LNCaP clone FGC (cell line): Measurements from ENCODE around the gene UNC13D.
"Not testable (repeated sequence)": the region's sequence is repeated elsewhere in the genome, so short reads cannot be mapped to it uniquely, and the experiment has no call there.

Experiments
- DNase-seq: peaks from one replicate; pipeline ENCODE4 v3.0.0-alpha.2; 2011; ENCODE audit warnings: low read depth
- H3K4me3 ChIP-seq: 2 replicates; pipeline ENCODE4 v1.5.1; 2011; ENCODE audit warnings: mild to moderate bottlenecking, low read depth, low read length, control low read depth
- TF ChIP-seq, protein P1 (sequence below): IDR thresholded peaks from 2 replicates; pipeline ENCODE4 v1.5.1; 2012; ENCODE audit warnings: mild to moderate bottlenecking; ENCODE audit not compliant: control insufficient read depth, insufficient read depth; ENCODE audit errors: extremely low read depth

Gene UNC13D

DNA sequence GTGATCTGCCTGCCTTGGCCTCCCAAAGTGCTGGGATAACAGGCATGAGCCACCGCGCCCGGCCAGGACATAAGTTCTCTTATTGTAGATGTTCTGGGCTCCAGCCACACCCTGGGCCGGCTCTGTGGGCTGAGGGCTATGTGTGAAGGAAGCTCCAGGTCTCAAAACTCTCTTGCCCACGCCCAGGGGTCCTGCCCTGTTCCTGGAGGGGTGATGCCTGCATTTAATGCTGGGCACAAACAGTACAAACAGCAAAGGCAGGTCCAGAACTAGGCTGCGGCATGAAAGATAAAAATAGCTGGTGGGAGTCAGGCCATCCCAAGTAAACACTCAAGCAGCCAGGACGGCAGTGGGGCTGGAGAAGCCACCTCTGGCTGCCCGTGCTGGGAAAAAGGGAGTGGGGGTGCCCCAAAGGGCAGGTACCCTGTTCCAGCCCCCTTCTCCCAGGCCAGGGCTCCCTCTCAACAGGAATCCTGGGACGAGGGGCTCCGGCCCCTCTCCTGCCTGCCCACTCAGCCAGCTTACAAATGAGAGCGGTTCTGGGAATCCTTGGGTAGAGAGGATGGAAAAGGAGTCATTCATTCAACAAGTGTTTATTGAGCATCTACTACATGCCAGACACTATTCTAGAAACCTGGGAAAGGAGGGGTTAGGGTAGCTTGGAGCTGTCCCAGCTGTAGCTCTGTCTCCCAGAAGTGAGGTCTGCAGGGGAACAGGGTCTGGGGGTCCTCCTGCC lies 29.6 kb upstream of the UNC13D start:
- DNase-seq: no peak
- TF ChIP-seq, protein P1, sequence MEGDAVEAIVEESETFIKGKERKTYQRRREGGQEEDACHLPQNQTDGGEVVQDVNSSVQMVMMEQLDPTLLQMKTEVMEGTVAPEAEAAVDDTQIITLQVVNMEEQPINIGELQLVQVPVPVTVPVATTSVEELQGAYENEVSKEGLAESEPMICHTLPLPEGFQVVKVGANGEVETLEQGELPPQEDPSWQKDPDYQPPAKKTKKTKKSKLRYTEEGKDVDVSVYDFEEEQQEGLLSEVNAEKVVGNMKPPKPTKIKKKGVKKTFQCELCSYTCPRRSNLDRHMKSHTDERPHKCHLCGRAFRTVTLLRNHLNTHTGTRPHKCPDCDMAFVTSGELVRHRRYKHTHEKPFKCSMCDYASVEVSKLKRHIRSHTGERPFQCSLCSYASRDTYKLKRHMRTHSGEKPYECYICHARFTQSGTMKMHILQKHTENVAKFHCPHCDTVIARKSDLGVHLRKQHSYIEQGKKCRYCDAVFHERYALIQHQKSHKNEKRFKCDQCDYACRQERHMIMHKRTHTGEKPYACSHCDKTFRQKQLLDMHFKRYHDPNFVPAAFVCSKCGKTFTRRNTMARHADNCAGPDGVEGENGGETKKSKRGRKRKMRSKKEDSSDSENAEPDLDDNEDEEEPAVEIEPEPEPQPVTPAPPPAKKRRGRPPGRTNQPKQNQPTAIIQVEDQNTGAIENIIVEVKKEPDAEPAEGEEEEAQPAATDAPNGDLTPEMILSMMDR: no peak
- H3K4me3 ChIP-seq: no peak overlapping the region

DNA sequence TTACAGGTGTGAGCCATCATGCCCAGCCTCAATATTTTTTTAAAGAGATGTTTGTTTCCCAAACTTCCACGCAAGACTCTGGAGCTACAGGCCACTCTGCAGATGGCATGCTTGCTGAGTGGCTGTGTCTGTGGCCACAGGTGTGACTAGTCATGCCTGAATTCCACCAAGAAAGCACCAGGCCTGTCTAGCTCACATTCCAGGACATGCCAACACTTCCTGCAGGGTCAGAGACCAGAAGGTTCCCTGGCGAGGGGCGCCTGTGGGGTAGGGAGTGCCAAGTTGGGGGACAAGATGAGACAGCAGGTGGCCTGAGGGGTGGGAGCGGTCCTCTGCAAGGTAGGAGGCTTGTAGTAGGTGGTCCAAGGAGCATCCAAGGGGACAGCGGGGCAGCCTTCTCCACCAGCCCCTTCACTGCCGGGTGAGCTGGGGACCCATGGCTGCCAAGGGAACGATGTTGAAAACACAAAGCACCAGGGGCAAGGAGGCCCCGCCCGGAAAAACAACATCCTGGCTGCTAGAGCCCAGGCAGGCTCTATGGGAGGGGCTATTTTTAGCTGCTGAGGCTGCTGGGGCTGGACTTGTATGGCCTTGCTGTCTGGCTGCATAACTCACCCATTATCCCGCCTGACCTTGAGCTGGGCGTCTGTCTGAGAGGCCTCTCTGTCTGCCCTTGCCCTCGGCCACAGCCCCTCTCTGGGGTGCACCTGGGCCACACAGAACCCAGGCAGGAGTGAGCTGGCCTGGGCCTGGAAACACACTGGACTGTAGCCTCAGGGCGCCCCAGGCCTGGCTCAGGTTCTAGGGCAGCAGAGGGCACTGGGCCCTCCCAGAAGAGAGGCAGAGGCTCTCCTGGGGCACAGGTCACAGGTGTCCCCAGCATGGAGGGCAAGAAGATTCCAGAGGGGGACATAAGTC lies 28.5 kb upstream of the UNC13D start:
- TF ChIP-seq, protein P1: no peak
- no peak overlapping the region for H3K4me3 ChIP-seq
- DNase-seq: no peak

DNA sequence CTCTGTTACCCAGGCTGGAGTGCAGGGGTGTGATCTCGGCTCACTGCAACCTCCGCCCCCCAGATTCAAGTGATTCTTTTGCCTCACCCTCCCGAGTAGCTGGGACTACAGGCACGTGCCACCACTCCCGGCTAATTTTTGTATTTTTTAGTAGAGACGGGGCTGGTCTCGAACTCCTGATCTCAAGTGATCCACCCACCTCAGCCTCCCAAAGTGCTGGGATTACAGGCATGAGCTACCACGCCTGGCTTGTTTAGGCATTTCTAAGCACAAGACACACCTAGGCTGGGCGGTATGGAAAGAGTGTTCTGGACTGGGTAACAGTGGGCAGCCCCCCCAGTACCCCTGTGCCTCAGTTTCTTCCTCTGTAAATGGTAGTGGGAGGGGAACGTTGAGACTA lies 26.0 kb upstream of the UNC13D start:
- not testable (repeated sequence) for H3K4me3 ChIP-seq, DNase-seq

DNA sequence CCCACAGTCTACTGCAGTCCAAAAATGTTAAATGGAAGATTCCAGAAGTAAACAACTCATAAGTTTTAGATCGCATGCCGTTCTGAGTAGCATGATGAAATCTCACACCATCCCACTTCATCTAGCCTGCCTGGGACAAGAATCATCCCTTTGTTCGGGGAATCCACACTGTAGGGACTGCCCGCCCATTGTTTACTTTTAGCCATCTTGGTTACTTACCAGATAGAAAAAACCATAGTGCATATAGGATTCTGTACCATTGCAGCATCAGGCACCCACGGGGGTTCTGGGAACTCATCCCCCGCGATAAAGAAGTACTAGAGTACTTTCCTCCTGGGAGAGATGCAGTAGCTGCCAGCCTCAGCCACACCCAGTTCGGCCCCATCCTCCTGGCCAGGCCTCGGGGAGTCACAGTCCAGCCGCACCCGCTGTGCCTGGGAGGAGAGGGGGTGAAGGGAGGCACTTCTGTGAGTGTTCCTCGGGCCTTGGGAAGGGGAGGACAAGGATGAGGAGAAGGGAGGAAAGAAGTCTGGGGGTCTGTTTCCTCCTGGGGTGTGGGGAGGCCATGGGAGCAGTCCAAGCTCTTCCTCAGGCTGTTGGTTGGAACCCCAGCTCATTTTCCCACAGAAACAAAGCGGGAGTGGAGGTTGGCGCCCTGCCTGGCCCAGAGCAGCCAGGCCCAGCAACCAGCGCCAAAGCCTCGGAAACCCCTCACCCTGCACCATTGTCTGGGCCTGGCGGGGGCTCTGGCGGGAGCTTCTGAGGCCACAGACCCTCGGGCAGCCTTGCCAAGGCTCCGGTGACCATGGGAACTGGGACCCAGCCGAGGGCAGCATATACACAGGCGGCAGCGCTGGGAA lies 25.3 kb upstream of the UNC13D start:
- TF ChIP-seq, protein P1: no peak
- no peak overlapping the region for H3K4me3 ChIP-seq
- no peak for DNase-seq

DNA sequence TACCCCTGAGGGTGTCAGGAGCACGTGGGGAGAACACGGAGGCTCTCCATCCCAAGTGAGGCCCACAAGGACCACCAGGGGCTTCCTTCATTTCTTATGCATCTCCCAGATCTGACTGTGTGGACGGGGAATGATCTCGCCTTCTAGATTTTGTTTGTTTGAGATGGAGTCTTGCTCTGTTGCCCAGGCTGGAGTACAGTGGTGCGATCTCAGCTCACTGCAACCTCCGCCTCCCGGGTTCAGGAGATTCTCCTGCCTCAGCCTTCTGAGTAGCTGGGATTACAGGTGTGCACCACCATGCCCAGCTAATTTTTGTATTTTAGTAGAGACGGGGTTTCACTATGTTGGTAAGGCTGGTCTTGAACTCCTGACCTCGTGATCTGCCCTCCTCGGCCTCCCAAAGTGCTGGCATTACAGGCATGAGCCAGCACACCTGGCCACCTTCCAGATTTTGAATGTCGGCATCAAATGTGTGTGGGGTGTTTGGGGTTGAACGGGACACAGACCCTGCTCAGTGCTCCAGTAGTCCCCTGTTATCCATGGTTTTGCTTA lies 24.6 kb upstream of the UNC13D start:
- not testable (repeated sequence) for H3K4me3 ChIP-seq, DNase-seq

DNA sequence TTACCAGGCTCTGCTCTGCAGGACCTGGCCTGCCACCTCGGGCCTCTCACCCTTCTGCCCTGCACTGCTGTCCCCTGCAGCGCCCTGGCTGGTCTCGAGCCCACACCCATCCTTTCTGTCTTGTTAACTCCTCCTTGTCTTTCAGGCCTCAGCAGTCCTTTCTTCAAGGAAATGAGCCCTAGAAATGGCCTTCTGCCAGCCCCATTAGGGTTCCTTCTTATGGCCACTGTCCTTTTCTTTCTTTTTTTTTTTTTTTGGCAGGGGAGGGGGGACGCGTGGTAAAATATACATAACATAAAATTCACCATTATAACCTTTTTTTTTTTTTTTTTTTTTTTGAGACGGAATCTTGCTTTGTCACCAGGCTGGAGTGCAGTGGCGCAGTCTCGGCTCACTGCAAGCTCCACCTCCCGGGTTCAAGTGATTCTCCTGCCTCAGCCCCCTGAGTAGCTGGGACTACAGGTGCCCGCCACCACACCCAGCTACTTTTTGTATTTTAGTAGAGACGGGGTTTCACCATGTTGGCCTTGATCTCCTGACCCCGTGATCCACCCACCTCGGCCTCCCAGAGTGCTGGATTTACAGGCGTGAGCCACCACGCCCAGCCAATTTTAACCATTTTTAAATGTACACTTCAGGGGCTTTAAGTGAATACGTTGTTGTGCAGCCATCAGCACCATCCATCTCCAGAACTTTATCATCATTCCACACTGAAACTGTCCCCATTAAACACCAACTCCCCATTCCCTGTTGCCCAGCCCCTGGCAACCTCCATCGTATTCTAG lies 21.4 kb upstream of the UNC13D start:
- DNase-seq, H3K4me3 ChIP-seq: not testable (repeated sequence)

DNA sequence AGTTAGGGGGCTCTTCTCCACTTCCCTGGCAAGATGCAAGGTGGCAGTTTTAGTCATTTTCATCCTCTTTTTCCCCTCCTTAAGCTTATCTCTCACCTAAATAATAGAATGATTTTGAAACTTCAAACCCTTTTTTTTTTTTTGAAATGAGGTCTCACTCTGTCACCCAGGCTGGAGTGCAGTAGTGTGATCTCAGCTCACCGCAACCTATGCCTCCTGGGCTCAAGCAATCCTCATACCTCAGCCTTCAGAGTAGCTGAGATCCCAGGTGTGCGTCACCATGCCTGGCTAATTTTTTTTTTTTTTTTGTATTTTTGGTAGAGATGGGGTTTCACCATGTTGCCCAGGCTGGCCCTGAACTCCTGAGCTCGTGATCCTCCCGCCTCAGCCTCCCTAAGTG lies 20.7 kb upstream of the UNC13D start:
- H3K4me3 ChIP-seq, DNase-seq: not testable (repeated sequence)

DNA sequence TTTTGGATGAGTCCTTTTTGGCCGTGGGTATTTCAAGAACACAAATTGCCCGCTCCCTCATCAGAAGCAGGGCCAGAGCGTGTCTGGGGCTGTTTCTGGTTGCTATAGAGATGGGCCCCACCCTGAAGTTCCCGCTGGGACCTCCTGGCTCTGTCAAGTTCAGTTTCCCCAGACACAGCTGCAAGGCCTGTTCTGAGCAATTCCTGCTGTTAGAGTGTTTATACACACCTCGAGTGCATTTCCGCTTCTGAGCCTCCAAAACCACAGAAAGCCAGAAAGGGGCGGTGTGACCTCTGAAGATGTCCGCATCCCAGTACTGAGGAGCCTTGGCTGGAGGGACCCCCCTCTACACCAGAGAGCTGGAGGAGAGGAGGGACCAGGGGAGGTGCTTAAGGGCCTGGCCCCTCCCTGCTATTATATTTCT lies 20.3 kb upstream of the UNC13D start:
- DNase-seq: no peak
- TF ChIP-seq, protein P1: no peak
- no peak overlapping the region for H3K4me3 ChIP-seq
